HepG2 (cell line): ENCODE data around the gene MST1R. TPM values are rescaled to one million over a fixed set of nuclear protein-coding genes. Genes with fewer than 3 reads are reported as not detected.

Experiments
- ATAC-seq: fragments of 200-7000 bp; cut with Tn5 transposase; 3 replicates; pipeline ENCODE4 v1.9.1; 2020; ENCODE audit warnings: mild to moderate bottlenecking, moderate library complexity
- BruUV-seq: library from RNA; stranded (reverse); fragments of 400-500 nt; replicated peaks from 2 replicates; lab custom pipeline; 2021; lab: Mats Ljungman, UMichigan
- CTCF ChIA-PET: fragments of 300-600 bp; formaldehyde crosslinking; extraction: SDS; loops from one replicate; lab custom pipeline; 2021; ENCODE audit warnings: low total read pairs, inconsistent platforms, low intra/inter-chr PET ratio; lab: Yijun Ruan, JAX
- POLR2A ChIA-PET: fragments of 350-600 bp; sonication (Branson Sonifier 250); formaldehyde crosslinking; loops from one replicate; lab custom pipeline; 2020; ENCODE audit warnings: antibody characterized with exemption, inconsistent platforms; lab: Yijun Ruan, JAX
- DNase-seq: peaks from one replicate; pipeline ENCODE4 v3.0.0-alpha.2; 2015; ENCODE audit warnings: low spot score
- FAIRE-seq: peaks from 3 replicates; lab custom pipeline; 2011; peaks lifted over from hg19 to GRCh38; lab: Jason Lieb, UNC
- H2AFZ ChIP-seq: one replicate; pipeline ENCODE4 v1.6.1; 2011; ENCODE audit warnings: low read length, inconsistent platforms
- H3K27ac ChIP-seq: fragments of 300-600 bp; 3 replicates; pipeline ENCODE4 v1.8.0; 2011; ENCODE audit warnings: mixed run types, mild to moderate bottlenecking, mixed read lengths, low read length, inconsistent platforms; ENCODE audit not compliant: insufficient read depth; ENCODE audit errors: extremely low read length
- H3K27me3 ChIP-seq, 2 experiments: fragments of 200-600 bp in 1 of 2; 2 replicates in 1 of 2; 3 replicates in 1 of 2; pipeline versions ENCODE4 v1.6.0 to v1.8.0; 2011; ENCODE audit warnings: low read length in 2 of 2, mild to moderate bottlenecking in 2 of 2, moderate library complexity in 2 of 2, inconsistent platforms in 1 of 2; ENCODE audit not compliant: insufficient read depth in 2 of 2, control insufficient read depth in 1 of 2
- H3K36me3 ChIP-seq, 2 experiments: fragments of 200-600 bp in 1 of 2; replicated peaks in 1 of 2; 2 replicates in 1 of 2; 3 replicates in 1 of 2; pipeline versions ENCODE4 v1.5.1 to v1.8.0; 2011; ENCODE audit warnings: low read length in 2 of 2, inconsistent platforms in 1 of 2; ENCODE audit not compliant: insufficient read depth in 2 of 2, control insufficient read depth in 1 of 2
- H3K4me1 ChIP-seq: 2 replicates; pipeline ENCODE4 v1.5.1; 2012; ENCODE audit warnings: low read length, inconsistent platforms; ENCODE audit not compliant: insufficient read depth
- H3K4me2 ChIP-seq: 2 replicates; pipeline ENCODE4 v1.6.0; 2011; ENCODE audit warnings: low read depth, low read length, inconsistent platforms
- H3K4me3 ChIP-seq, 3 experiments: fragments of 200-600 bp in 1 of 3; sonication (generic), shearing (Covaris generic) in 1 of 3; replicated peaks in 1 of 3; 2 replicates each; pipeline ENCODE4 v1.5.1; 2011 to 2016; ENCODE audit warnings: low read length in 3 of 3, inconsistent platforms in 2 of 3, low read depth in 2 of 3, mild to moderate bottlenecking in 2 of 3, control low read depth in 1 of 3, mixed read lengths in 1 of 3; ENCODE audit not compliant: insufficient read depth in 1 of 3
- H3K79me2 ChIP-seq: one replicate; pipeline ENCODE4 v1.6.1; 2011; ENCODE audit warnings: low read length, inconsistent platforms; ENCODE audit not compliant: insufficient read depth
- H3K9ac ChIP-seq: 2 replicates; pipeline ENCODE4 v1.6.0; 2011; ENCODE audit warnings: mild to moderate bottlenecking, low read depth, low read length, inconsistent platforms; ENCODE audit not compliant: insufficient read depth
- H3K9me3 ChIP-seq: 2 replicates; pipeline ENCODE4 v1.5.1; 2012; ENCODE audit warnings: mild to moderate bottlenecking, low read length
- H4K20me1 ChIP-seq: 2 replicates; pipeline ENCODE4 v1.6.0; 2011; ENCODE audit warnings: inconsistent platforms, mild to moderate bottlenecking, low read length, moderate library complexity; ENCODE audit not compliant: insufficient read depth
- BCLAF1 ChIP-seq: fragments of 450-650 bp; IDR thresholded peaks from 2 replicates; pipeline ENCODE4 v1.6.1; 2017; ENCODE audit warnings: mild to moderate bottlenecking
- BORCS8-MEF2B ChIP-seq: sonication (generic); formaldehyde crosslinking; IDR thresholded peaks from 2 replicates; pipeline ENCODE4 v1.8.0; 2022; ENCODE audit warnings: mild to moderate bottlenecking, missing genetic modification reagents
- CHCHD3 ChIP-seq: sonication (generic); formaldehyde crosslinking; IDR thresholded peaks from 2 replicates; pipeline ENCODE4 v1.8.0; 2022; ENCODE audit warnings: mild to moderate bottlenecking, missing genetic modification reagents, moderate library complexity
- FOXK2 ChIP-seq: fragments of 450-650 bp; IDR thresholded peaks from 2 replicates; pipeline ENCODE4 v1.6.1; 2016
- MXD3 ChIP-seq: IDR thresholded peaks from 2 replicates; pipeline ENCODE4 v1.6.1; 2016; ENCODE audit warnings: mild to moderate bottlenecking, missing biosample characterization, missing genetic modification reagents
- MZF1 ChIP-seq: sonication (generic); formaldehyde crosslinking; IDR thresholded peaks from 2 replicates; pipeline ENCODE4 v1.8.1; 2023; ENCODE audit warnings: mild to moderate bottlenecking, missing genetic modification reagents, borderline replicate concordance
- NCOR1 ChIP-seq: fragments of 200-600 bp; sonication (generic); IDR thresholded peaks from 2 replicates; pipeline ENCODE4 v1.7.0; 2017; ENCODE audit warnings: antibody characterized with exemption, low read length, borderline replicate concordance
- NR3C1 ChIP-seq: sonication (generic); formaldehyde crosslinking; IDR thresholded peaks from 2 replicates; pipeline ENCODE4 v1.4.0; 2020; ENCODE audit warnings: missing genetic modification reagents
- SAP130 ChIP-seq: IDR thresholded peaks from 2 replicates; pipeline ENCODE4 v1.6.1; 2016; ENCODE audit warnings: low read depth
- SOX6 ChIP-seq, 2 experiments: fragments of 450-650 bp in 1 of 2; sonication (generic) in 1 of 2; formaldehyde crosslinking in 1 of 2; IDR thresholded peaks; 2 replicates each; pipeline versions ENCODE4 v1.4.0 to v1.6.1; 2017 to 2020; ENCODE audit warnings: antibody characterized with exemption in 1 of 2, mild to moderate bottlenecking in 1 of 2, missing genetic modification reagents in 1 of 2
- SSRP1 ChIP-seq: IDR thresholded peaks from 2 replicates; pipeline ENCODE4 v1.6.1; 2016; ENCODE audit warnings: control low read depth
- TARDBP ChIP-seq: sonication (generic); formaldehyde crosslinking; IDR thresholded peaks from 2 replicates; pipeline ENCODE4 v1.8.0; 2022; ENCODE audit warnings: mild to moderate bottlenecking, missing genetic modification reagents
- ZBTB20 ChIP-seq: sonication (generic); formaldehyde crosslinking; IDR thresholded peaks from 2 replicates; pipeline ENCODE4 v1.8.1; 2023; ENCODE audit warnings: missing genetic modification reagents, low read depth, mild to moderate bottlenecking, borderline replicate concordance
- ZKSCAN8 ChIP-seq: IDR thresholded peaks from 2 replicates; pipeline ENCODE4 v1.6.1; 2016; ENCODE audit warnings: borderline replicate concordance, missing genetic modification reagents, missing compliant biosample characterization
- ZNF124 ChIP-seq: sonication (generic); formaldehyde crosslinking; IDR thresholded peaks from 2 replicates; pipeline ENCODE4 v1.4.0; 2020; ENCODE audit warnings: missing genetic modification reagents
- ZNF460 ChIP-seq: sonication (generic); formaldehyde crosslinking; IDR thresholded peaks from 2 replicates; pipeline ENCODE4 v1.5.1; 2020; ENCODE audit warnings: missing genetic modification reagents, mild to moderate bottlenecking, borderline replicate concordance
- ZNF562 ChIP-seq: sonication (generic); formaldehyde crosslinking; IDR thresholded peaks from 2 replicates; pipeline ENCODE4 v1.8.0; 2022; ENCODE audit warnings: missing genetic modification reagents, borderline replicate concordance
- ZNF724P ChIP-seq: sonication (generic); formaldehyde crosslinking; IDR thresholded peaks from 2 replicates; pipeline ENCODE4 v1.8.0; 2022; ENCODE audit warnings: missing genetic modification reagents, borderline replicate concordance
- ZNF749 ChIP-seq: sonication (generic); formaldehyde crosslinking; IDR thresholded peaks from 2 replicates; pipeline ENCODE4 v1.8.0; 2022; ENCODE audit warnings: mild to moderate bottlenecking, missing genetic modification reagents, moderate library complexity, borderline replicate concordance
- ZNF773 ChIP-seq: sonication (generic); formaldehyde crosslinking; IDR thresholded peaks from 2 replicates; pipeline ENCODE4 v1.4.0; 2020; ENCODE audit warnings: missing genetic modification reagents, borderline replicate concordance
- ZNF790 ChIP-seq: sonication (generic); formaldehyde crosslinking; IDR thresholded peaks from 2 replicates; pipeline ENCODE4 v1.8.0; 2022; ENCODE audit warnings: missing genetic modification reagents, mild to moderate bottlenecking, borderline replicate concordance
- WGBS: methylation state at CpG from one replicate; pipeline ENCODE4 v1.1.6; 2017; ENCODE audit warnings: low lambda C conversion rate; 5-methylcytosine and 5-hydroxymethylcytosine counted together
- in situ Hi-C: cut with HindIII; loops from 2 replicates; pipeline ENCODE4 v1.10.0; 2017; ENCODE audit warnings: low pct_unique_long_range_greater_than_20kb; ENCODE audit not compliant: extremely low pct_ligation_motif_present
- intact Hi-C: fragments of 100-400 bp; cut with micrococcal nuclease; formaldehyde crosslinking; loops from one replicate; pipeline ENCODE4 v1.10.0; 2022; ENCODE audit not compliant: unreplicated experiment
- polyA plus RNA-seq, 8 experiments: library from polyadenylated mRNA; depleted of rRNA in 3 of 8; stranded (reverse) in 7 of 8; unstranded in 1 of 8; fragments of >200 nt; fragmentation: Illumina TruSeq in 4 of 8; extraction: Trizol in 4 of 8; gene quantifications; 2 replicates each; pipeline versions ENCODE4 v1.2.1 to v1.2.3, GENCODE V29; 2011 to 2016; ENCODE audit warnings: low read depth in 4 of 8, missing spikeins in 1 of 8, mixed read lengths in 1 of 8; ENCODE audit not compliant: insufficient read depth in 1 of 8
- total RNA-seq, 5 experiments: library from RNA; depleted of rRNA; stranded (reverse); fragments of >200 nt; fragmentation: Illumina TruSeq; extraction: Trizol; gene quantifications; 2 replicates each; pipeline ENCODE4 v1.2.3, GENCODE V29; 2016; ENCODE audit warnings: low read depth in 1 of 5
- TF ChIP-seq, protein P1 (sequence below): sonication (generic); formaldehyde crosslinking; IDR thresholded peaks from 2 replicates; pipeline ENCODE4 v1.5.0; 2020; ENCODE audit warnings: missing genetic modification reagents, mild to moderate bottlenecking, borderline replicate concordance

Gene MST1R
- total and polyA plus RNA-seq, 2 of the 13 experiments (the other 11 are each of a cell fraction or from before 2014, with no cell fraction given), result 0.11 to 0.77 TPM

- DNase-seq (peak; percentile 60), ATAC-seq (peak; percentile 15; the same call in 2 of the 3 replicates), FAIRE-seq (peak; percentile 74)
- no peaks in the 10 kb centered on the region for H4K20me1 ChIP-seq
- intact Hi-C loops (loop anchor here (2.0 kb wide), 1 partner anchor 61 kb away; no protein-coding TSS in a partner anchor), in situ Hi-C loops (no loop called here)
- H3K9ac ChIP-seq, result peak overlapping the region; percentile 49
- WGBS, result 83% methylated on average over 3 of the region's 3 CpGs
- no peak overlapping the region for H2AFZ ChIP-seq
- H3K4me3 ChIP-seq, result no peak overlapping the region
- H3K4me1 ChIP-seq, result peaks cover 54% of the 10 kb centered on the region
- H3K79me2 ChIP-seq, result no peaks in the 10 kb centered on the region
- BruUV-seq, result no TSS peak
- ChIA-PET CTCF (no interaction called here), POLR2A (interaction anchor here (1.0 to 1.9 kb wide), 2 partner anchors 43 to 84 kb away, joined by 3 to 8 read pairs; partner anchors contain the start of genes INKA1 and MON1A)
- H3K27me3 ChIP-seq, result no peaks in the 10 kb centered on the region
- peak overlapping the region; percentile 28; the same call in 1 of the 2 replicates for H3K4me2 ChIP-seq
- peaks cover 2 to 17% of the 10 kb centered on the region in 2 experiments; a peak in 2 of 5 replicates for H3K36me3 ChIP-seq
- H3K27ac ChIP-seq, result peak overlapping the region; percentile 75
- H3K9me3 ChIP-seq, result no peaks in the 10 kb centered on the region
- TF ChIP-seq ZBTB20 (CRISPR knock-in tag) (no peak), ZNF124 (CRISPR knock-in tag) (no peak), FOXK2 (no peak), ZKSCAN8 (CRISPR knock-in tag) (no peak), ZNF790 (no peak), NR3C1 (CRISPR knock-in tag) (no peak), ZNF562 (CRISPR knock-in tag) (no peak), SOX6 (IDR thresholded peaks at IDR 0.05) (no peak), SOX6 (CRISPR knock-in tag; IDR thresholded peaks at IDR 0.05) (no peak), ZNF724P (CRISPR knock-in tag) (no peak), CHCHD3 (CRISPR knock-in tag) (no peak), SAP130 (CRISPR knock-in tag) (0 out of 2 replicates have a peak, but pooled peaks have one; percentile 13), BCLAF1 (no peak), NCOR1 (no peak), ZNF460 (CRISPR knock-in tag) (no peak), BORCS8-MEF2B (CRISPR knock-in tag) (no peak), SSRP1 (CRISPR knock-in tag) (no peak), ZNF749 (no peak), TARDBP (CRISPR knock-in tag) (no peak), ZNF773 (CRISPR knock-in tag) (no peak), MZF1 (CRISPR knock-in tag) (no peak), MXD3 (CRISPR knock-in tag) (no peak)
- TF ChIP-seq, protein P1, sequence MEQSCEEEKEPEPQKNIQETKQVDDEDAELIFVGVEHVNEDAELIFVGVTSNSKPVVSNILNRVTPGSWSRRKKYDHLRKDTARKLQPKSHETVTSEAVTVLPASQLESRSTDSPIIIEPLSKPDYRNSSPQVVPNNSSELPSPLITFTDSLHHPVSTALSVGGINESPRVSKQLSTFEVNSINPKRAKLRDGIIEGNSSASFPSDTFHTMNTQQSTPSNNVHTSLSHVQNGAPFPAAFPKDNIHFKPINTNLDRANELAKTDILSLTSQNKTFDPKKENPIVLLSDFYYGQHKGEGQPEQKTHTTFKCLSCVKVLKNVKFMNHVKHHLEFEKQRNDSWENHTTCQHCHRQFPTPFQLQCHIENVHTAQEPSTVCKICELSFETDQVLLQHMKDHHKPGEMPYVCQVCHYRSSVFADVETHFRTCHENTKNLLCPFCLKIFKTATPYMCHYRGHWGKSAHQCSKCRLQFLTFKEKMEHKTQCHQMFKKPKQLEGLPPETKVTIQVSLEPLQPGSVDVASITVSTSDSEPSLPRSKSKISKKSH (CRISPR knock-in tag), result no peak
Observed at GRCh38 chr3:49845694-49846093, 58.0 kb downstream of the MST1R start.
